Measurements from ENCODE around the gene AK6.
"Not testable (repeated sequence)": the region's sequence is repeated elsewhere in the genome, so short reads cannot be mapped to it uniquely, and the experiment has no call there.

The AK6 gene

DNA sequence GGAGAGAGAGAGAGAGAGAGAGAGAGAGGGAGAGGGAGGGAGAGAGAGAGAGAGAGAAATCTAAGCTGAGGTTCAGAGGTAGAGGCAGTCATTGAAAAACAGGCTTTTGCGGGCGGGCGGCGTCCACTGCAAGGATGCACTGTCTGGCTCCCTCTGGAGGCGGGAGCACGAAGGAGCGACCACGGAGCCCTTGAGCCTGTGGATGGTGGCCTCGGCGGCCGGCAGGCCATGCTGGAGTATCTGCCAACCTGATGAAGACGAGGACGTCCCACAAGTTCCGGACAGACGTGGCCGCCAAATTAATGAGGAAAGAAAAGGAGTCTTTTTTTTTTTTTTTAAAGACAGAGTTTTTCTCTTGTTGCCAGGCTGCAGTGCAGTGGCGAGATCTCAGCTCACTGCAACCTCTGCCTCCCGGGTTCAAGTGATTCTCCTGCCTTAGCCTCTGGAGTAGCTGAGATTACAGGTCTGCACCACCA, 34.5 kb downstream of the AK6 start:
- DNase-seq, result peak; percentile 80

DNA sequence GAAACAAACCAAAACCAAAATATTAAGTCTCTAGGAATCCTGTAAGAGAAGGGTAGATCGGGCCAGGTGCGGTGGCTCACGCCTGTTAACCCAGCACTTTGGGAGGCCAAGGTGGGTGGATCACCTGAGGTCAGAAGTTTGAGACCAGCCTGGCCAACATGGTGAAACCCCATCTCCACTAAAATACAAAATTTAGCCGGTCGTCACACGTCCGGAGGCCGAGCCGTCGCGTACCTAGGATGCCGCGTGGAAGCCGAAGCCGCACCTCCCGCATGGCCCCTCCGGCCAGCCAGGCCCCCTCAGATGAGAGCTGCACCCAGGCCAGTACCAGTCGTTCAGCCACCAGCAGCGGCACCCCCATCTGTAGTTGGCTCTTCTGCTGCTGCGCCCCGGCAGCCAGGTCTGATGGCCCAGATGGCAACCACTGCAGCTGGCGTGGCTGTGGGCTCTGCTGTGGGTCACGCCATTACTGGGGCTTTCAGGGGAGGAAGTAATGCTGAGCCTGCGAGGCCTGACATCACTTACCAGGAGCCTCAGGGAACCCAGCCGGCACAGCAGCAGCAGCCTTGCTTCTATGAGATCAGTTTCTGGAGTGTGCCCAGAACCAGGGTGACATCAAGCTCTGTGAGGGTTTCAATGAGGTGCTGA, 35.5 kb downstream of the AK6 start:
- DNase-seq, result not testable (repeated sequence)

DNA sequence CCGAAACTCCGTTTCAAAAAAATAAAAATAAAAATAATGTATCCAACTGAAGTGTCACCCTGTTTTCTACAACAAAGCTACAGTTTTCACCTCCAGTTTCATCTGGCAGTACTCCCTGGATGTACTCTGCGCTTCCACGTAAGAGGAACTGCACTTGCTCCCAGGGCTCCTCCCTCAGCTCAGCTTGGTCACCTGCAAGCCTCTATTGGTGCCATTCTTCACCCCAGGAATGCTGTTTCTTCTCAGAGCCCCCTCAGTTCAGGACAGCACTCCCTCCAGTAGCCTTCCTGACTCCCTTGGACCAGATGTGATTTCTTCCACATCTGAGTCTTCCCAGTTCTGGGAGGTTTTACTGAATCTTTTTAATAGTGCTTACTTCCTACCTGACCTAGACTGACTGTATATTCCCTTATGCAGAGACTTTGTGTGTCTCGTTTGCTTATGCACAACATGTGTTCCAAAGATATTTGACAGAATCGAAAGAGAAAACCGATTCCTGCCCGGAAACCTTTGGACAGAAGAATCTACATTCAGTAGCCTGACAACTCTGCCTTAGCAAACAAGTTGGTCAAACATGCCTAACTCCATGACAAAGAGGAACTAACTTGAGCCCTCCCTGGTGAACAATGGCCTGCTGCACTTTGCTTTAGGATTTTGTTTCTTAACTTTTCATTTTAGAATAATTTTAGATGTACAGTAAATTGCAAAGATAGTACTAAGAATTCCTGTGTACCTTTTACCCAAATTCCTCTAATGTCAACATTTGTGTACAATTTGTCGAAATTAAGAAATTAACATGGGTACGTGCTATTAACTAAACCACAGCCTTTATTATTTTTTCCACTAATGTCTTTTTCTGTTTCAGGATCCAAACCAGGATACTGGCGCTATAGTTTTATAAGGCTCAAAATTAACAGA, 37.5 kb downstream of the AK6 start:
- no peak for DNase-seq

DNA sequence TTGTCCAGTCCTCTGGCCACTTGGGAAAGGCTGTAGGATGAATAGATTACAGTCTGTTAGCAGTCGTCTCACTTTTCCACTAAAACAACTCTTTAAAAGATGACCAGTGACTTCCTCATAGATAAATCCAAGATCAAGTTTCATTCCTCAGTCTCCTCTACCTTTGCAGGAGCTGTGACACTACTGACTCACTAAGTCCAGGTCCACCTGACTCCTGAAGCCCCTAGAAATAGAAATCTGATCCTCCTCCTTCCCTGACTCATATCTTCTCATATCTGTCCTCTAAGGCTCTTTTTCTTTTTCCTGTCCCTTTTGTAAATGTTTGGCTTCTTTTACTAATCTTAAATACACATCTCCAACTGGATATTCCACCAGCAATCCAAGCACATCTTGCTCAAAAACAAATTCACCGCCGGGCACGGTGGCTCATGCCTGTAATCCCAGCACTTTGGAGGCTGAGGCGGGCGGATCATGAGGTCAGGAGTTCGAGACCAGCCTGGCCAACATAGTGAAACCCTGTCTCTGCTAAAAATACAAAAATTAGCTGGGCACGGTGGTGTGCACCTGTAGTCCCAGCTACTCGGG, 39.3 kb downstream of the AK6 start:
- no peak for DNase-seq

DNA sequence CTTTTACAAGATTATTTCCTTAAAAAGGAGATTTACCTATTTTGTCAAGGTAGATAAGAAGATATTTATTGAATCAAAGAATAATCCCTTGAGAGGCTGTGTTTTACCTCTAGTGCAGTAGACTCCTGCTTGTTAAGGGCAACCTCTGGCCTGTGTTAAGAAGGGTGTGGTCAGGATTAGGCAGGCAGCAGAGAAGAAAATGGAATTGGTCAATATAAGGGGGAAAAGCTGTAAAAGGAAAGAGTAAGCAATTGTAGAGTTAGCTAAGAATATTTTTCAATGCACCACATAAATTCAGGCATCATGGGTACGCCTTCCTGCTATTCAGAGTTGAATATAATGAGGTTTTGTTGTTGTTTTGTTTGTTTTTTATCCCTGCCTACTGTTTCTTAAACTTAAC, 43.0 kb downstream of the AK6 start:
- no peak for DNase-seq

DNA sequence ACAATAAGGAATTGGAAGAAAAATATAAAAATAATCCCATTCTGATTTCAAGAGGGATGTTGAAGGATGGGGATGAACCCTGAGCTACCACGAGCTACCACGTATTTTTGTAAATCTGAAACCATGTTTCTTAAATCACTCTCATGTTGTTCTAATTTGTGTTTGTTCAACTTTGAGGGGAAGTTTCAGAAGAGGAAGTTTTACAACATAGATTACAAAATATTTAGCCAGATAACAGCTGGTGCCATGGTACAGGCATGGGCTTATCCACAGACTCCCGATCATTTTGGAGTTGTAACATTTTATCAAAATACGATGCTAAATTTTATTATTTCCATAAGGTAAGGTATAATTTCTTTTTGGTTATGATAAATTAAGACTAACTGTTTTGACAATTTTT, 51.9 kb downstream of the AK6 start:
- no peak for DNase-seq

DNA sequence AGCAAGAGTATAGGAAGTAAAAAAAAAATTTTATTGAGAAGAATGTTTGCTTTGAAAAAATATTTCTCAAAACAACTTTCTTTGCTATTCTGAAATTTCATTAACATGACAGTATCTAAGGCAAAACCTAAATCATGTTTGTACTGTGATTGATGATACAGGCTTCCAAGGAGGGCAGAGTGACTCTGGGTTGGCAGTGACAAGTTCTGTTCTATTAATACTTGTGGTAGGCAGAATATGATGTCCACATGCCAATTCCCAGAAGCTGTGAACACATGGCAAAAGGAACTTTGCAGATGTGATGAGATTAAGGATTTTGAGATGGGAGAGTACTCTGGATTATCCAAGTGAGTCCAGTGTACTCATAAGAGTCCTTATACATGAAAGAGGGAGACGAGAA, 53.3 kb downstream of the AK6 start:
- no peak for DNase-seq

DNA sequence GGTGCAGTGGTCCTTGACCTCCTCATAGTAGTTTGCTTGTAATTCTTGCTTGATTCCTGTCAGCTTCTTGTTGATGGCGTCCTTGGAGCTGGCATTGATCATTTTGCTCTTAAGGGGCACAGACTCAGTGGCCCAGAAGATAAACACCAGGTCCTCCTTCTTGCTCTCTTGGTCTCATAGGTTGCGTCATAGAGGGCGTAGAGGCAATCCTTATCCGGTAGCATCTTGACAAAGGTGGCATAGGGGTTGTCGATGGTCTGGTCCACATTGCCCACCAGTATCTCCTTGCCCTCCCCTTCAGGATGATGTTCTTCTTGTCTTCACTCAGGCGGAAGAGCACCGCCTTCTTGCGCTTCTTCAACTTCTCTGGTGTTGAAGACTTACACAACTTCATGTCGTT, 55.9 kb downstream of the AK6 start:
- DNase-seq, result no peak

DNA sequence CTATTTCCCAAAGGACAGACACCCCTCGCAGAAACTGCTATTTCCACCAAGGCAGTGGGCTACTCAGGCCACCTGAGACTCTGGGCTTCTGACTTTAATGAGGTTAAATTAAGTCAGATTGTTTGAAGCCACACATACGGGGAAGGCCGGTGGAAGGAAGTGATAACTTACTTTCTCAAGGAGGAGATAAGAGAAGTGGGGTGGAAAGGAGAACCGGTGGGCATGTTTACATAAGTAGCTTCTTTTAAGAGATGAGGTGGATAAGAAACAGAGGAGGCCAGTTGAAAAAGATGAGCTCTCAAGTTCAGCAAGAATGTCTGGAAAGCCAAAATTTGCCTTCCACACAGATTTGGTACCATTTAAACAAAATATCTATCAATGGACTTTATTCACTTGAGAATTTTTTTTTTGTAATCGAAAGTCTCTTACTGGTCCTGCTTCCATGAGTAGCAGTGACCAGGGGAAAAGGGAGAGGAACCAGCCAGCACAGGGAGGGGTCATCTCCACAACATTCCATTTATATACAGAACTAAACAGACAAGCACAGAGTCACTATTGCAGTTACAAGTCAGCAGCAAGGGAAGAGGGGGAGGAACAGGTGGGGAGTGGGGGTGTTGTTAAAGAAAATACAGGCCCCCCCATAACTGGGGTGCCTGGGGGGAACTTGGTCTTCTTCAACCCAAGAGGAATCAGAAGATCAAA, 56.7 kb downstream of the AK6 start:
- no peak for DNase-seq

DNA sequence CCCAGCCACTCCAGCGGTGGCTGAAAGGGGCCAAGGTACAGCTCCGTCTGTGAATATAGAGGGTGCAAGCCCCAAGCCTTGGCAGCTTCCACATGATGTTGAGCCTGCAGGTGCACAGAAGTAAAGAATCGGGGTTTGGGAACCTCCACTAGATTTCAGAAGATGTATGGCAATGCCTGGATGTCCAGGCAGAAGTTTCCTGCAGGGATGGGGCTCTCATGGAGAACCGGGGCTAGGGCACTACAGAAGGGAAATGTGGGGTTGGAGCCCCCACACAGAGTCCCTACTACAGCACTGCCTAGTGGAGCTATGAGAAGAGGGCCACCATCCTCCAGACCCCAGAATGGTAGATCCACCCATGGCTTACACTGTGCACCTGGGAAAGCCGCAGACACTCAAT, 59.9 kb downstream of the AK6 start:
- no peak for DNase-seq

DNA sequence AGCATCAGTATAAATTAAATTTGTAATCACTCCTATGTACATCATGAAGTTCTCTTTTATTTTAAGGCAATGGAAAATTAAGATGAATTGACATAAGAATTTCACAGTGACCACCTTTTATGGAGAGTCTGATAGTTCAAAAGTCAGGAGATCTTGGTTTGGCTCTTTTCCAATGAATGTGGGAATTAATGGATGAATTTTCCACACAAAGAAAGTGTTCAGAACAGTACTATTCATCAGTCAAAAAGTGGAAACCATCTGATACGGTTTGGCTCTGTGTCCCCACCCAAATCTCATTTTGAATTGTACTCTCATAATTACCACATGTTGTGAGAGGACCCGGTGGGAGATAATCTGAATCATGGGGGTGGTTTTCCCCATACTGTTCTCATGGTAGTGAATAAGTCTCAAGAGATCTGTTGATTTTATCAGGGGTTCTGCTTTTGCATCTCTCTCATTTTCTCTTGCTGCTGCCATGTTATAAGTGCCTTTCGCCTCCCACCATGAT, 61.2 kb downstream of the AK6 start:
- DNase-seq, result no peak

DNA sequence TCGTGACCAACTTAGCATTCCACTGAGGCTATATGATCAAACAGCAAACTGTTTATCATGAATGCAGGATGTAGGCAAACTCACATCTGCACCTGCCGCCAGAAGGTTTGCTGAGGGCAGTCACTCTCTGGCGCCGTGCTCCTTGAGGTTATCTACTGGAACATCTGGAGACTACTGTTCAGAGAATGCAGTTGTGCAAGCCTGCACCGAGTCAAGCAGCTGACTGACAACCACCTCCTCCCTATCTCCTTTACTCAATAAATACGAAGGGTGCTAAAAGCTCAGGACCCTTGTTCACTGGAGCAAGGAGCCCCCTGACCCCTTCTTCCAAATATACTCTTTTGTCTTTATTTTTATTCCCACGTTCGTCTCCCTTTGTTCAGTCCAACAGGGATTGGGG, 63.8 kb downstream of the AK6 start:
- no peak for DNase-seq

Data from EL (cell line).